Ovary (tissue), 3 donors: ENCODE data around the gene GPC1.

Experiments
- POLR2A ChIP-seq: fragments of 450-650 bp; IDR thresholded peaks from one replicate; pipeline ENCODE4 v1.6.1; 2017; ENCODE audit warnings: antibody characterized with exemption, mild to moderate bottlenecking, moderate library complexity
- TF ChIP-seq, protein P1 (sequence below), 3 donors: fragments of 450-650 bp in 2 of 3; fragments of 200-600 bp in 1 of 3; IDR thresholded peaks; one replicate each; pipeline versions ENCODE4 v1.5.1 to v1.8.0; 2016 to 2022; ENCODE audit warnings: antibody characterized with exemption in 3 of 3, mild to moderate bottlenecking in 1 of 3
- donor health status: DM: no; HTN: no; CAD: no.

GRCh38 chr2:240432820-240433801 lies 2.4 kb upstream of the GPC1 start:
- TF ChIP-seq, protein P1, sequence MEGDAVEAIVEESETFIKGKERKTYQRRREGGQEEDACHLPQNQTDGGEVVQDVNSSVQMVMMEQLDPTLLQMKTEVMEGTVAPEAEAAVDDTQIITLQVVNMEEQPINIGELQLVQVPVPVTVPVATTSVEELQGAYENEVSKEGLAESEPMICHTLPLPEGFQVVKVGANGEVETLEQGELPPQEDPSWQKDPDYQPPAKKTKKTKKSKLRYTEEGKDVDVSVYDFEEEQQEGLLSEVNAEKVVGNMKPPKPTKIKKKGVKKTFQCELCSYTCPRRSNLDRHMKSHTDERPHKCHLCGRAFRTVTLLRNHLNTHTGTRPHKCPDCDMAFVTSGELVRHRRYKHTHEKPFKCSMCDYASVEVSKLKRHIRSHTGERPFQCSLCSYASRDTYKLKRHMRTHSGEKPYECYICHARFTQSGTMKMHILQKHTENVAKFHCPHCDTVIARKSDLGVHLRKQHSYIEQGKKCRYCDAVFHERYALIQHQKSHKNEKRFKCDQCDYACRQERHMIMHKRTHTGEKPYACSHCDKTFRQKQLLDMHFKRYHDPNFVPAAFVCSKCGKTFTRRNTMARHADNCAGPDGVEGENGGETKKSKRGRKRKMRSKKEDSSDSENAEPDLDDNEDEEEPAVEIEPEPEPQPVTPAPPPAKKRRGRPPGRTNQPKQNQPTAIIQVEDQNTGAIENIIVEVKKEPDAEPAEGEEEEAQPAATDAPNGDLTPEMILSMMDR (IDR thresholded peaks at IDR 0.05), result no peak
- TF ChIP-seq POLR2A, result no peak
